ENCODE results near the gene SPSB3.

GRCh38 chr16:1820946-1821290 lies 38.5 kb upstream of the SPSB3 start:
- TF ChIP-seq, protein P1, sequence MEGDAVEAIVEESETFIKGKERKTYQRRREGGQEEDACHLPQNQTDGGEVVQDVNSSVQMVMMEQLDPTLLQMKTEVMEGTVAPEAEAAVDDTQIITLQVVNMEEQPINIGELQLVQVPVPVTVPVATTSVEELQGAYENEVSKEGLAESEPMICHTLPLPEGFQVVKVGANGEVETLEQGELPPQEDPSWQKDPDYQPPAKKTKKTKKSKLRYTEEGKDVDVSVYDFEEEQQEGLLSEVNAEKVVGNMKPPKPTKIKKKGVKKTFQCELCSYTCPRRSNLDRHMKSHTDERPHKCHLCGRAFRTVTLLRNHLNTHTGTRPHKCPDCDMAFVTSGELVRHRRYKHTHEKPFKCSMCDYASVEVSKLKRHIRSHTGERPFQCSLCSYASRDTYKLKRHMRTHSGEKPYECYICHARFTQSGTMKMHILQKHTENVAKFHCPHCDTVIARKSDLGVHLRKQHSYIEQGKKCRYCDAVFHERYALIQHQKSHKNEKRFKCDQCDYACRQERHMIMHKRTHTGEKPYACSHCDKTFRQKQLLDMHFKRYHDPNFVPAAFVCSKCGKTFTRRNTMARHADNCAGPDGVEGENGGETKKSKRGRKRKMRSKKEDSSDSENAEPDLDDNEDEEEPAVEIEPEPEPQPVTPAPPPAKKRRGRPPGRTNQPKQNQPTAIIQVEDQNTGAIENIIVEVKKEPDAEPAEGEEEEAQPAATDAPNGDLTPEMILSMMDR (IDR thresholded peaks at IDR 0.05; ENCODE audit: low read depth, low read length, missing input control) = no peak
- no peak for TF ChIP-seq SP1 (IDR thresholded peaks at IDR 0.05)
- no peak for TF ChIP-seq FOXA1 (IDR thresholded peaks at IDR 0.05)
- TF ChIP-seq REST (IDR thresholded peaks at IDR 0.05) = no peak

All from liver (tissue), 3 donors.